NCI-H187 treated with DMSO at 0.1 percent for 48 hours (cell line): ENCODE measurements around the gene TREML1.

ENCODE experiments used
- DNase-seq: peaks from one replicate; lab custom pipeline; 2025; lab: John Stamatoyannopoulos, UW

The TREML1 gene

GRCh38 chr6:41177695-41178094, 23.5 kb upstream of the TREML1 start:
- no peak for DNase-seq

GRCh38 chr6:41177287-41177686, 23.1 kb upstream of the TREML1 start:
- DNase-seq, result no peak

GRCh38 chr6:41176189-41176588, 22.0 kb upstream of the TREML1 start:
- no peak for DNase-seq

- no peak for DNase-seq
Observed at GRCh38 chr6:41175084-41175483, 20.9 kb upstream of the TREML1 start.

- DNase-seq, result no peak
Observed at GRCh38 chr6:41174610-41175009, 20.5 kb upstream of the TREML1 start.

- no peak for DNase-seq
Observed at GRCh38 chr6:41171908-41172307, 17.8 kb upstream of the TREML1 start.

- no peak for DNase-seq
Observed at GRCh38 chr6:41170547-41171160, 16.5 kb upstream of the TREML1 start.

GRCh38 chr6:41167173-41167963, 13.2 kb upstream of the TREML1 start:
- DNase-seq, result no peak

GRCh38 chr6:41164551-41165120, 10.5 kb upstream of the TREML1 start:
- no peak for DNase-seq

- no peak for DNase-seq
Observed at GRCh38 chr6:41163419-41163717, 9.2 kb upstream of the TREML1 start.

- DNase-seq, result no peak
Observed at GRCh38 chr6:41162687-41163418, 8.7 kb upstream of the TREML1 start, which contains the start of gene TREM2. TSS of gene TREM2 (minus strand) at chr6:41163116. CDS start at chr6:41163082, 34 bp downstream.

GRCh38 chr6:41161851-41162552, 7.9 kb upstream of the TREML1 start:
- DNase-seq, result no peak

- no peak for DNase-seq
Observed at GRCh38 chr6:41161380-41161779, 7.2 kb upstream of the TREML1 start.

- DNase-seq, result no peak
Observed at GRCh38 chr6:41160933-41161332, 6.8 kb upstream of the TREML1 start.

- no peak for DNase-seq
Observed at GRCh38 chr6:41159415-41160082, 5.4 kb upstream of the TREML1 start.

- DNase-seq, result no peak
Observed at GRCh38 chr6:41157323-41157722, 3.2 kb upstream of the TREML1 start.

GRCh38 chr6:41156771-41157170, 2.6 kb upstream of the TREML1 start:
- DNase-seq, result no peak

- no peak for DNase-seq
Observed at GRCh38 chr6:41156001-41156400, 1.9 kb upstream of the TREML1 start.

- DNase-seq, result no peak
Observed at GRCh38 chr6:41155132-41155805, 1.1 kb upstream of the TREML1 start.

GRCh38 chr6:41153451-41153850, 696 bp downstream of the TREML1 start:
- DNase-seq, result no peak

GRCh38 chr6:41150671-41151070, 3.5 kb downstream of the TREML1 start:
- no peak for DNase-seq
